Endothelial cell of umbilical vein (primary cell): Measurements from ENCODE around the gene GPR139. TPM values are rescaled to one million over a fixed set of nuclear protein-coding genes. Genes with fewer than 3 reads are reported as not detected.

Source experiments
- BruUV-seq: library from RNA; stranded (reverse); fragments of 400-500 nt; replicated peaks from 2 replicates; lab custom pipeline; 2021; lab: Mats Ljungman, UMichigan
- CTCF ChIA-PET: fragments of 300-600, 350-600 bp; sonication (Branson Sonifier 250); formaldehyde crosslinking; loops from one replicate; lab custom pipeline; 2021; ENCODE audit warnings: antibody characterized with exemption, inconsistent platforms; lab: Charles Lee
- POLR2A ChIA-PET: fragments of 300-600, 350-600 bp; sonication (Branson Sonifier 250); formaldehyde crosslinking; loops from one replicate; lab custom pipeline; 2021; ENCODE audit warnings: antibody characterized with exemption, inconsistent platforms; lab: Charles Lee
- DNase-seq: peaks from one replicate; pipeline ENCODE4 v3.0.0-alpha.2; 2011; ENCODE audit warnings: low read depth, low spot score
- FAIRE-seq: peaks from 2 replicates; lab custom pipeline; 2011; peaks lifted over from hg19 to GRCh38; lab: Jason Lieb, UNC
- H2AFZ ChIP-seq: 2 replicates; pipeline ENCODE4 v1.6.0; 2012; ENCODE audit warnings: low read depth, low read length, control low read depth, inconsistent platforms
- H3K27ac ChIP-seq: 2 replicates; pipeline ENCODE4 v1.5.1; 2011; ENCODE audit warnings: low read depth, mild to moderate bottlenecking, control low read depth, low read length, moderate library complexity; ENCODE audit not compliant: insufficient read depth
- H3K27me3 ChIP-seq, 2 experiments: 2 replicates each; pipeline versions ENCODE4 v1.6.0 to v1.6.1; 2011; ENCODE audit warnings: low read length in 2 of 2, mixed read lengths in 1 of 2; ENCODE audit not compliant: control insufficient read depth in 2 of 2, insufficient read depth in 2 of 2
- H3K36me3 ChIP-seq, 2 experiments: 2 replicates in 1 of 2; 3 replicates in 1 of 2; pipeline ENCODE4 v1.5.1; 2011; ENCODE audit warnings: low read length in 2 of 2, mild to moderate bottlenecking in 1 of 2, moderate library complexity in 1 of 2; ENCODE audit not compliant: control insufficient read depth in 2 of 2, insufficient read depth in 2 of 2; ENCODE audit errors: extremely low read depth in 1 of 2
- H3K4me1 ChIP-seq: 3 replicates; pipeline ENCODE4 v1.5.1; 2011; ENCODE audit warnings: mild to moderate bottlenecking, low read length; ENCODE audit not compliant: control insufficient read depth, insufficient read depth; ENCODE audit errors: extremely low read depth
- H3K4me2 ChIP-seq: 2 replicates; pipeline ENCODE4 v1.6.1; 2011; ENCODE audit warnings: low read length, control low read depth, mixed read lengths; ENCODE audit not compliant: insufficient read depth
- H3K4me3 ChIP-seq, 3 experiments: fragments of 200-600 bp in 1 of 3; sonication (generic), shearing (Covaris generic) in 1 of 3; replicated peaks in 1 of 3; 2 replicates each; pipeline ENCODE4 v1.5.1; 2011 to 2016; ENCODE audit warnings: control low read depth in 3 of 3, low read length in 3 of 3, mild to moderate bottlenecking in 2 of 3, inconsistent platforms in 1 of 3, low read depth in 1 of 3, moderate library complexity in 1 of 3; ENCODE audit not compliant: insufficient read depth in 1 of 3
- H3K79me2 ChIP-seq: 2 replicates; pipeline ENCODE4 v1.6.0; 2012; ENCODE audit warnings: low read length, inconsistent platforms; ENCODE audit not compliant: control insufficient read depth, insufficient read depth
- H3K9ac ChIP-seq: replicated peaks from 2 replicates; pipeline ENCODE3; 2011; ENCODE audit warnings: low read length, control low read depth; ENCODE audit not compliant: insufficient read depth; ENCODE audit errors: extremely low read depth
- H3K9me1 ChIP-seq: replicated peaks from 3 replicates; pipeline ENCODE4 v1.6.0; 2011; ENCODE audit warnings: mild to moderate bottlenecking, low read length; ENCODE audit not compliant: control insufficient read depth, insufficient read depth; ENCODE audit errors: extremely low read depth
- H3K9me3 ChIP-seq: replicated peaks from 2 replicates; pipeline ENCODE4 v1.5.1; 2012; ENCODE audit warnings: low read length, inconsistent platforms; ENCODE audit not compliant: control insufficient read depth, insufficient read depth
- H4K20me1 ChIP-seq: replicated peaks from 2 replicates; pipeline ENCODE3; 2011; ENCODE audit warnings: mild to moderate bottlenecking, low read length; ENCODE audit not compliant: control insufficient read depth, insufficient read depth; ENCODE audit errors: extremely low read depth
- CTCF ChIP-seq, 2 donors: IDR thresholded peaks; 1 replicate in 1 of 2; 2 replicates in 1 of 2; pipeline ENCODE4 v1.5.1; 2011; ENCODE audit warnings: low read length in 2 of 2, mild to moderate bottlenecking in 2 of 2, moderate library complexity in 2 of 2, control low read depth in 1 of 2, inconsistent platforms in 1 of 2, low read depth in 1 of 2; ENCODE audit not compliant: insufficient read depth in 1 of 2; ENCODE audit errors: extremely low read depth in 1 of 2
- EZH2 ChIP-seq: IDR thresholded peaks from 2 replicates; pipeline ENCODE4 v1.6.1; 2012; ENCODE audit warnings: borderline replicate concordance, low read depth, mild to moderate bottlenecking, moderate library complexity, low read length, inconsistent platforms; ENCODE audit not compliant: severe bottlenecking
- FOS ChIP-seq: IDR thresholded peaks from 2 replicates; pipeline ENCODE4 v1.6.1; 2011; ENCODE audit warnings: mild to moderate bottlenecking, low read length, moderate library complexity, borderline replicate concordance; ENCODE audit not compliant: insufficient read depth
- GATA2 ChIP-seq: IDR thresholded peaks from 2 replicates; pipeline ENCODE4 v1.7.0; 2011; ENCODE audit warnings: low read depth, mild to moderate bottlenecking, moderate library complexity, mixed read lengths, low read length; ENCODE audit not compliant: insufficient read length, insufficient read depth
- JUN ChIP-seq: IDR thresholded peaks from 2 replicates; pipeline ENCODE4 v1.6.1; 2011; ENCODE audit warnings: borderline replicate concordance, low read depth; ENCODE audit not compliant: insufficient read length, insufficient read depth
- MAX ChIP-seq: IDR thresholded peaks from 2 replicates; pipeline ENCODE4 v1.6.1; 2011; ENCODE audit not compliant: insufficient read depth, insufficient read length
- MYC ChIP-seq: IDR thresholded peaks from one replicate; pipeline ENCODE4 v1.6.1; 2011; ENCODE audit warnings: mild to moderate bottlenecking, low read depth, low read length
- POLR2A ChIP-seq: IDR thresholded peaks from 2 replicates; pipeline ENCODE4 v1.6.1; 2012; ENCODE audit warnings: low read depth, mild to moderate bottlenecking, control low read depth, low read length
- POLR2AphosphoS5 ChIP-seq: IDR thresholded peaks from 2 replicates; pipeline ENCODE4 v1.6.1; 2012; ENCODE audit warnings: low read depth, mild to moderate bottlenecking, control low read depth, low read length, moderate library complexity; ENCODE audit not compliant: insufficient read depth
- dilution Hi-C: fragments of 300-500 bp; cut with MboI; formaldehyde crosslinking; loops from one replicate; pipeline ENCODE4 v1.15.0; 2019; ENCODE audit warnings: low sequenced_read_pairs; ENCODE audit not compliant: extremely low pct_ligation_motif_present
- intact Hi-C: fragments of 100-400 bp; cut with micrococcal nuclease; formaldehyde crosslinking; loops from one replicate; pipeline ENCODE4 v1.10.0; 2022
- polyA plus RNA-seq, 4 experiments: library from polyadenylated mRNA; depleted of rRNA in 3 of 4; stranded (reverse) in 3 of 4; unstranded in 1 of 4; fragments of >200 nt; gene quantifications; 2 replicates each; pipeline versions ENCODE4 v1.2.1 to v1.2.3, GENCODE V29; 2011 to 2012; ENCODE audit warnings: missing spikeins in 1 of 4
- total RNA-seq: library from RNA; stranded (reverse); gene quantifications from 2 replicates; pipeline ENCODE4 v1.2.3, GENCODE V29; 2021

The GPR139 gene
- total and polyA plus RNA-seq, 2 donors (not counting 3 experiments of a cell fraction or from before 2014, with no cell fraction given): not detected

- TF ChIP-seq GATA2: no peak
- no peak for TF ChIP-seq FOS
- no peak for TF ChIP-seq JUN
- TF ChIP-seq MYC: no peak
- no peak for TF ChIP-seq POLR2A
- TF ChIP-seq EZH2: no peak
- no peak for TF ChIP-seq POLR2AphosphoS5
- TF ChIP-seq MAX: no peak
- no peak for TF ChIP-seq CTCF (IDR thresholded peaks at IDR 0.05; ENCODE audit: extremely low read depth in 1 of 2, insufficient read depth in 1 of 2, low read depth in 1 of 2, low read length in 2 of 2)
- Histone ChIP-seq H3K4me1 (no peaks in the 10 kb centered on the region), H3K27me3 (no peaks in the 10 kb centered on the region), H3K9me3 (peaks cover 1% of the 10 kb centered on the region), H3K9ac (no peak overlapping the region), H3K9me1 (no peaks in the 10 kb centered on the region), H4K20me1 (no peaks in the 10 kb centered on the region), H3K79me2 (no peaks in the 10 kb centered on the region), H3K27ac (no peak overlapping the region), H3K4me2 (no peak overlapping the region), H3K4me3 (no peak overlapping the region), H2AFZ (no peak overlapping the region), H3K36me3 (no peaks in the 10 kb centered on the region)
- no TSS peak for BruUV-seq
- intact Hi-C loops (no loop called here), dilution Hi-C loops (no loop called here)
- FAIRE-seq: no peak
- DNase-seq: no peak
- CTCF ChIA-PET: no interaction called here
- POLR2A ChIA-PET: no interaction called here
These were observed 37.5 kb upstream of the GPR139 start for GRCh38 chr16:20111143-20111542.
